Prostate gland (tissue), 2 donors: ENCODE measurements around the gene LAD1. TPM values are rescaled to one million over a fixed set of nuclear protein-coding genes. Genes with fewer than 3 reads are reported as not detected.

Source experiments
- DNase-seq: peaks from one replicate; pipeline ENCODE4 v3.0.0-alpha.2; 2019; ENCODE audit warnings: low spot score
- H3K27ac ChIP-seq, 2 donors: fragments of 200-600 bp; sonication (generic); 2 replicates each; pipeline ENCODE4 v1.5.1; 2017 to 2019
- H3K27me3 ChIP-seq: fragments of 200-600 bp; sonication (generic); replicated peaks from 2 replicates; pipeline ENCODE4 v1.5.1; 2019; ENCODE audit not compliant: insufficient read depth
- H3K36me3 ChIP-seq, 2 donors: fragments of 200-600 bp; sonication (generic); 1 replicate in 1 of 2; 2 replicates in 1 of 2; pipeline versions ENCODE4 v1.5.1 to v1.8.1; 2017 to 2019
- H3K4me1 ChIP-seq: fragments of 200-600 bp; sonication (generic); replicated peaks from 2 replicates; pipeline ENCODE4 v1.5.1; 2019
- H3K4me3 ChIP-seq, 2 donors: fragments of 200-600 bp; sonication (generic); 2 replicates each; pipeline ENCODE4 v1.5.1; 2017 to 2019
- H3K9me3 ChIP-seq: fragments of 200-600 bp; sonication (generic); 2 replicates; pipeline ENCODE4 v1.5.1; 2017
- POLR2A ChIP-seq: fragments of 450-650 bp; IDR thresholded peaks from one replicate; pipeline ENCODE4 v1.6.1; 2016; ENCODE audit warnings: antibody characterized with exemption, mild to moderate bottlenecking
- POLR2AphosphoS5 ChIP-seq: sonication (generic); formaldehyde crosslinking; IDR thresholded peaks from one replicate; pipeline ENCODE4 v1.6.1; 2017; ENCODE audit warnings: antibody characterized with exemption
- WGBS: methylation state at CpG from one replicate; pipeline ENCODE4 v1.1.5; 2018; 5-methylcytosine and 5-hydroxymethylcytosine counted together
- intact Hi-C: fragments of 100-400 bp; cut with DNase I; formaldehyde crosslinking; loops from one replicate; pipeline ENCODE4 v1.14.2; 2022
- total RNA-seq, 2 donors: library from RNA; depleted of rRNA; stranded (reverse); fragments of >200 nt; gene quantifications; one replicate each; pipeline ENCODE4 v1.1.0, GENCODE V29; 2016
- TF ChIP-seq, protein P1 (sequence below), 4 experiments: fragments of 200-600 bp in 2 of 4; fragments of 450-650 bp in 2 of 4; sonication (generic) in 2 of 4; IDR thresholded peaks; 1 replicate in 3 of 4; 2 replicates in 1 of 4; pipeline ENCODE4 v1.5.1; 2016 to 2019; ENCODE audit warnings: antibody characterized with exemption in 4 of 4, mild to moderate bottlenecking in 2 of 4, moderate library complexity in 2 of 4

LAD1 gene
- total RNA-seq, 2 donors from 2014 or later = 12.8 to 26.8 TPM

DNA sequence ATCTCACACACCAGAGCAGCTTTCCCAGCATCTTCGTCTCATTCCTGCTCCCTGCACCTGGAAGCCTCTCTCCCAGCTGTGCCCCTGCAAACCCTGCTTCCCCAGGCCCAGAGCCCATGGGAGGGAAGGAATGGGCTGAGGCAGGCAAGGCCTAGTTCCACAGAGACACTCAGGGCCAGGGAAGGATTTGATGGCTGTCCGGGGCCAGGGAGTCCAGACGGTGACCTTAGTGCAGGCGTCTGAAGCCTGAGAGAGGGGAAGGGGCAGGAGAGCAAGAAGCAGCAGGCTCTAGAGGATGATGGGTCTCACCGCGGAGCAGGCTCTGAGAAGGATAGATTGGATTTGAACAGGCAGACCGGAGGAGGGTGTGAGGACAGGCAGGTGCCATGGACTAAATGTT, 44.6 kb upstream of the LAD1 start:
- intact Hi-C loops = no loop called here
- no peaks in the 10 kb centered on the region for H3K9me3 ChIP-seq
- no peak overlapping the region for H3K4me3 ChIP-seq
- no peak for DNase-seq
- WGBS = 93% methylated on average over 7 of the region's 7 CpGs
- no peaks in the 10 kb centered on the region for H3K27me3 ChIP-seq
- H3K36me3 ChIP-seq = no peaks in the 10 kb centered on the region
- H3K27ac ChIP-seq = no peak overlapping the region
- H3K4me1 ChIP-seq = no peaks in the 10 kb centered on the region
- TF ChIP-seq, protein P1, sequence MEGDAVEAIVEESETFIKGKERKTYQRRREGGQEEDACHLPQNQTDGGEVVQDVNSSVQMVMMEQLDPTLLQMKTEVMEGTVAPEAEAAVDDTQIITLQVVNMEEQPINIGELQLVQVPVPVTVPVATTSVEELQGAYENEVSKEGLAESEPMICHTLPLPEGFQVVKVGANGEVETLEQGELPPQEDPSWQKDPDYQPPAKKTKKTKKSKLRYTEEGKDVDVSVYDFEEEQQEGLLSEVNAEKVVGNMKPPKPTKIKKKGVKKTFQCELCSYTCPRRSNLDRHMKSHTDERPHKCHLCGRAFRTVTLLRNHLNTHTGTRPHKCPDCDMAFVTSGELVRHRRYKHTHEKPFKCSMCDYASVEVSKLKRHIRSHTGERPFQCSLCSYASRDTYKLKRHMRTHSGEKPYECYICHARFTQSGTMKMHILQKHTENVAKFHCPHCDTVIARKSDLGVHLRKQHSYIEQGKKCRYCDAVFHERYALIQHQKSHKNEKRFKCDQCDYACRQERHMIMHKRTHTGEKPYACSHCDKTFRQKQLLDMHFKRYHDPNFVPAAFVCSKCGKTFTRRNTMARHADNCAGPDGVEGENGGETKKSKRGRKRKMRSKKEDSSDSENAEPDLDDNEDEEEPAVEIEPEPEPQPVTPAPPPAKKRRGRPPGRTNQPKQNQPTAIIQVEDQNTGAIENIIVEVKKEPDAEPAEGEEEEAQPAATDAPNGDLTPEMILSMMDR (IDR thresholded peaks at IDR 0.05) = no peak
- TF ChIP-seq POLR2A = no peak
- TF ChIP-seq POLR2AphosphoS5 = no peak

DNA sequence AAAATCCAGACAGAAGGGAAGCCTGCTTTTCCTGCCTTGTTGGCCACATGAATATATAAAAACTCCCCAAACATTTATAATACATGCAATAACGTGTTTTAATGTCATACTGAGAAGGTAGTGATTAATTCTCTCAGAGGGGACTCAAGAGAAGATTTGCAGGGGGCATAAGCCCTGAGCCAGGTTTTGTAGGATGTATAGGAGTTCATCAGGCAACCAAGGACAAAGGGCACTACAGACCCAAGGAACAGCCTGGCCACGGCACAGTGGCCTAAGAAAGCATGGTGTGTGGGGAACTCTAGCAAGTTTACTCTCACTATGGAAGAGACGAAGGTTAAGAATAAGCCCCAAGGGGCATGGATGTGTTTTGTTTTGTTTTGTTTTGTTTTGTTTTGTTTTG, 37.8 kb upstream of the LAD1 start:
- Histone ChIP-seq H3K4me1 (no peaks in the 10 kb centered on the region), H3K27ac (no peak overlapping the region), H3K27me3 (no peaks in the 10 kb centered on the region), H3K9me3 (no peaks in the 10 kb centered on the region), H3K4me3 (no peak overlapping the region), H3K36me3 (no peaks in the 10 kb centered on the region)
- WGBS = 75% methylated on average over 3 of the region's 3 CpGs
- TF ChIP-seq POLR2A = no peak
- TF ChIP-seq, protein P1 (IDR thresholded peaks at IDR 0.05) = no peak
- no peak for TF ChIP-seq POLR2AphosphoS5
- DNase-seq = no peak
- intact Hi-C loops = no loop called here

DNA sequence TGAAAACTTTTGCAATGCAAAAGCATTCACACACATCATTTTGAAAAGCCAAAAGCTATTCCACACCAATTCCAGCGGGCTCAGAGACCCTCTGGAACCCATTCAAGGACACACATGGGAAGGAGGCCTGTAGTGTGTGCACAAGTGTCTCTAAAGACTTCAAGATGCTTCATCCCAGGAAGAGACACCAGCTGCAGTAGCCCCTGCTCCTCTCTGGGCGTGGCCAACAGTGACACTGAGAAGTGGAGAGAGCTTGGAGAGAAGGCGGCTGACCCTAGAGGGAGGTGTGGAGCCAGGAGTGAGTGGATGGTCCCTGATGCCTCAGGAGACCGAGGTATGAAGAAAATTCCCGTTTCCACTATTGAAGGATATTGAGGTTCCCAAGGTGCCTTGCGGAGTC, 37.3 kb upstream of the LAD1 start:
- 69% methylated on average over 6 of the region's 6 CpGs for WGBS
- Histone ChIP-seq H3K36me3 (no peaks in the 10 kb centered on the region), H3K4me3 (no peak overlapping the region), H3K4me1 (no peaks in the 10 kb centered on the region), H3K27ac (no peak overlapping the region), H3K27me3 (no peaks in the 10 kb centered on the region), H3K9me3 (no peaks in the 10 kb centered on the region)
- DNase-seq = no peak
- TF ChIP-seq, protein P1 (IDR thresholded peaks at IDR 0.05) = no peak
- TF ChIP-seq POLR2A = no peak
- intact Hi-C loops = no loop called here

DNA sequence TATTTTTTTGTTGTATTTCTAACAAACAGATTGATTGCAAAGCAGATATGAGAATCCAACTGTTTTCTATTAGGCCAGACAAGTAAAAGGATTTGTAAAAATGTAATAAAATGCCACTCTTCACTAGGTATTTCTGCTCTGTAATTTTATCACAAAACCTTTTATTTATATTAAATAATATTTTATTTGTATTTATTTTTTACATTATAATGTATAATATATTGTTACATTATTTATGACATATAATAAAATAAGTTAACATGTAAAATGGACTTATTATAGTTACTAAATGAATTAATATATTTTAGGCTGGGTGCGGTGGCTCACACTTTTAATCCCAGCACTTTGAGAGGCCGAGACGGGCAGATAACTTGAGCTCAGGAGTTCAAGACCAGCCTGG, 35.1 kb upstream of the LAD1 start:
- Histone ChIP-seq H3K4me1 (no peaks in the 10 kb centered on the region), H3K4me3 (no peak overlapping the region), H3K9me3 (no peaks in the 10 kb centered on the region), H3K27ac (no peak overlapping the region), H3K27me3 (no peaks in the 10 kb centered on the region), H3K36me3 (no peaks in the 10 kb centered on the region)
- no peak for DNase-seq
- 95% methylated on average over 3 of the region's 3 CpGs for WGBS
- TF ChIP-seq, protein P1 (IDR thresholded peaks at IDR 0.05) = no peak
- TF ChIP-seq POLR2A = no peak
- TF ChIP-seq POLR2AphosphoS5 = no peak
- intact Hi-C loops = no loop called here

DNA sequence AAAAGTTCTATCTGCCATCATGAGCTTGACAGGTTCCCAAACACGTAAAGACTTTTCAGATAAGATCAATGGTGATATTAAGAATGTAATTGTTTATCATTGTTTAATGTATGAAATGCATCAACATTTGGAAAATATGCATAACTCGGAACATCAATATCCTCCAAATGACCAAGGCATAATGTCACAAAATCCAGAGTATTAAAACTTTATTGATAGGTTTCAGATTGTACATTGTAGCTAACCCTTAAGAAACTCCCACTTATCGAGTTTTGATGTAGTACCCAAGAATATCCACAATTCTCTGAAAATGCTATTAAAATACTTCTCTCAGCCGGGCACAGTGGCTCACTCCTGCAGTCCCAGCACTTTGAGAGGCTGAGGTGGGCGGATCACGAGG, 34.5 kb upstream of the LAD1 start:
- H3K9me3 ChIP-seq = no peaks in the 10 kb centered on the region
- H3K27me3 ChIP-seq = no peaks in the 10 kb centered on the region
- WGBS = 87% methylated on average over 6 of the region's 6 CpGs
- DNase-seq = no peak
- H3K4me3 ChIP-seq = no peak overlapping the region
- H3K4me1 ChIP-seq = no peaks in the 10 kb centered on the region
- H3K36me3 ChIP-seq = no peaks in the 10 kb centered on the region
- intact Hi-C loops = no loop called here
- H3K27ac ChIP-seq = no peak overlapping the region
- TF ChIP-seq POLR2A (no peak), POLR2AphosphoS5 (no peak)
- TF ChIP-seq, protein P1 (IDR thresholded peaks at IDR 0.05) = no peak
